Activated CD8-positive, alpha-beta T cell treated with anti-CD3 and anti-CD28 coated beads, Interleukin-2, amount 10 ng/mL, durations not matched to agents 7 days and 5 days (primary cell): ENCODE results near the gene ZDHHC12. TPM values are rescaled to one million over a fixed set of nuclear protein-coding genes. Genes with fewer than 3 reads are reported as not detected.
A peak's percentile ranks its signal among the peaks of the same experiment; 100 is the strongest.

Experiments
- ATAC-seq: fragments of 150-1000 bp; cut with Tn5 transposase; one replicate; pipeline ENCODE4 v1.10.0; 2021; ENCODE audit warnings: moderate library complexity
- CTCF ChIA-PET: fragments of 350-600 bp; sonication (Branson Sonifier 250); formaldehyde crosslinking; loops from one replicate; lab custom pipeline; 2021; ENCODE audit warnings: antibody characterized with exemption; lab: Charles Lee
- POLR2A ChIA-PET: fragments of 350-600 bp; sonication (Branson Sonifier 250); formaldehyde crosslinking; loops from one replicate; lab custom pipeline; 2021; ENCODE audit warnings: antibody characterized with exemption; lab: Charles Lee
- DNase-seq: peaks from one replicate; pipeline ENCODE4 v3.0.0-alpha.2; 2020
- H3K27ac Mint-ChIP-seq: one replicate; pipeline ENCODE4 v1.8.0; 2021; ENCODE audit warnings: mild to moderate bottlenecking, mixed read lengths
- H3K27me3 Mint-ChIP-seq: one replicate; pipeline ENCODE4 v1.8.0; 2021; ENCODE audit warnings: low read depth, mixed read lengths
- H3K36me3 Mint-ChIP-seq: one replicate; pipeline ENCODE4 v1.8.0; 2021; ENCODE audit warnings: low read depth, mixed read lengths
- H3K4me1 Mint-ChIP-seq: one replicate; pipeline ENCODE4 v1.8.0; 2021; ENCODE audit warnings: low read depth, mixed read lengths
- H3K4me3 Mint-ChIP-seq: one replicate; pipeline ENCODE4 v1.8.0; 2021; ENCODE audit warnings: mild to moderate bottlenecking, mixed read lengths
- H3K9me3 Mint-ChIP-seq: one replicate; pipeline ENCODE4 v1.8.0; 2022; ENCODE audit warnings: mixed read lengths; ENCODE audit not compliant: insufficient read depth
- total RNA-seq, 2 experiments: library from RNA; stranded (reverse); gene quantifications; one replicate each; pipeline ENCODE4 v1.2.3, GENCODE V29; 2021

ZDHHC12 gene, protein sequence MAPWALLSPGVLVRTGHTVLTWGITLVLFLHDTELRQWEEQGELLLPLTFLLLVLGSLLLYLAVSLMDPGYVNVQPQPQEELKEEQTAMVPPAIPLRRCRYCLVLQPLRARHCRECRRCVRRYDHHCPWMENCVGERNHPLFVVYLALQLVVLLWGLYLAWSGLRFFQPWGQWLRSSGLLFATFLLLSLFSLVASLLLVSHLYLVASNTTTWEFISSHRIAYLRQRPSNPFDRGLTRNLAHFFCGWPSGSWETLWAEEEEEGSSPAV
- 10 to 100 TPM; 80.4 to 88.4 TPM for total RNA-seq

DNA sequence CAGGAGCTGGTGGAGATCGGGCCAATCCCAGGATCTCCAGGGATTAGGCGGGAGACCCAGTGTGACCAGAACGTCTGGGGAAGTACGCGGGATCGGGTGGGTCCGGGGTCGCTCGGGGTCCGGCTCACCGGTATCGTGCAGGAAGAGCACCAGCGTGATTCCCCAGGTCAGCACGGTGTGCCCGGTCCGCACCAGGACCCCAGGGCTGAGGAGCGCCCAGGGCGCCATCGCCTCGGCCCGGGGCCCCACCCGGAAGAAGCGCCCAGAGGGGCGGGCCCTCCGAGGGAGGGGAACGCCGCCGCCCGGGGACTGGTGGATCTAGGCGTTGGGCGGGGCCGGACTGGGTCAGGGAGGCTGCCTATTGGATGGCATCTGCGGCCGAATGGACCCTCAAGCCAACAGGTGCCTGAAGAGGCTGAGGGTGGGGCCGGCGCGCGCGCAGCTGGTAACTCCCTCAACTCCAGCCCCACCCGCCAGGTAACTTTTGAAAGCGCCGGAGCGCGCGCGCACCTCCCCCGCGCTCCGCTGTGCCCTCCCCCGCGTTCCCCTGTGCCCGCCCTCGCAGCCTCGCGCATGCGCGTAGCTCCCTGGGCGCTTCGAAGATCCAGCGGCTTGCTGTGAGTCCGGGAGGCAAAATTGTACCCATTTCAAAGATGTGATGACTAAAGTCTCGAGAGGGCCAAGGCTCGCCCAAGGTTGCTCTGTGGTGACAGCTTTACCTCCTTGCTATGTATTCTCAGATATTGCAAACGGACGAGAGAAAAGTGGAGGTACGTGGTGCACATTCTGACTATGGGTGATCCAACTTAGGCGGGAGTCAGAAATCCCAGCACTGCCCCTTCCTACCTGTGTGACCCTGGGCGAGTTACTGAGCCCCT, at the start of gene ZDHHC12:
TSS of gene ZDHHC12 (minus strand) at position 262 of the 878 bp plus-strand sequence. CDS start at position 228, 34 bp downstream.
- DNase-seq: peak; percentile 100

DNA sequence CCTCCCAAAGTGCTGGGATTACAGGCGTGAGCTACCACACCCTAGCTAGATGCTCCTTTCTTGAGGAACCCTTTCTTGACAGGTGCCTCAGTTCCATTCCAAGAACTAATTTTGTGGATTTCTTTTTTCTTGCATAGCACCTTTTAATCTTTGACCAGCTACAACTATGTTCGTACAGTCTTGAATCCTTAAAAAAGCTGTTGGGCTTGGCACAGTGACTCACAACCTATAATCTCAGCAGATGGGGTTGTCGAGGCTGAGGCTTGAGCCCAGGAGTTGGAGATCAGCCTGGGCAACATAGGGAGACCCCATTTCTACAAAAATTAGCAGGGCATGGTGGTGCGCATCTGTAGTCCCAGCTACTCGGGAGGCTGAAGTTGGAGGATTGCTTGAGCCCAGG, 49.1 kb upstream of the ZDHHC12 start:
- ChIA-PET CTCF (interaction anchor here (0.9 to 2.5 kb wide), 2 partner anchors 45 to 71 kb away, joined by 4 to 13 read pairs; partner anchors contain the start of genes ENDOG and PKN3), POLR2A (interaction anchor here (1.2 to 2.2 kb wide), 2 partner anchors 15 to 57 kb away, joined by 6 to 7 read pairs; partner anchors contain the start of gene SPOUT1)
- ATAC-seq (no peak), DNase-seq (no peak)
- no peaks in the 10 kb centered on the region for H3K27me3 Mint-ChIP-seq
- H3K27ac Mint-ChIP-seq: no peak overlapping the region
- no peaks in the 10 kb centered on the region for H3K36me3 Mint-ChIP-seq
- H3K4me1 Mint-ChIP-seq: peaks cover 21% of the 10 kb centered on the region
- peaks cover 4% of the 10 kb centered on the region for H3K9me3 Mint-ChIP-seq
- H3K4me3 Mint-ChIP-seq: peak overlapping the region; percentile 8

More for the DNA sequence above, at the start of gene ZDHHC12:
- Mint-ChIP-seq H3K4me3 (peak within 1 kb of the TSS; percentile 97), H3K27me3 (no peaks in the 10 kb centered on the region), H3K36me3 (peaks cover 46% of the 10 kb centered on the region), H3K27ac (peak within 1 kb of the TSS; percentile 95), H3K4me1 (peaks cover 52% of the 10 kb centered on the region), H3K9me3 (no peaks in the 10 kb centered on the region)
- POLR2A ChIA-PET: interaction anchor here (0.8 to 1.7 kb wide), 13 partner anchors 27 to 219 kb away, joined by 3 to 8 read pairs (median 4); partner anchors contain the start of genes ENDOG, GLE1, SET and SPTAN1
- CTCF ChIA-PET: interaction anchor here (0.7 to 2.8 kb wide), 5 partner anchors 22 to 900 kb away, joined by 3 to 13 read pairs (median 4); partner anchors contain the start of genes ENDOG, PKN3 and SET
- ATAC-seq: peak; percentile 99

DNA sequence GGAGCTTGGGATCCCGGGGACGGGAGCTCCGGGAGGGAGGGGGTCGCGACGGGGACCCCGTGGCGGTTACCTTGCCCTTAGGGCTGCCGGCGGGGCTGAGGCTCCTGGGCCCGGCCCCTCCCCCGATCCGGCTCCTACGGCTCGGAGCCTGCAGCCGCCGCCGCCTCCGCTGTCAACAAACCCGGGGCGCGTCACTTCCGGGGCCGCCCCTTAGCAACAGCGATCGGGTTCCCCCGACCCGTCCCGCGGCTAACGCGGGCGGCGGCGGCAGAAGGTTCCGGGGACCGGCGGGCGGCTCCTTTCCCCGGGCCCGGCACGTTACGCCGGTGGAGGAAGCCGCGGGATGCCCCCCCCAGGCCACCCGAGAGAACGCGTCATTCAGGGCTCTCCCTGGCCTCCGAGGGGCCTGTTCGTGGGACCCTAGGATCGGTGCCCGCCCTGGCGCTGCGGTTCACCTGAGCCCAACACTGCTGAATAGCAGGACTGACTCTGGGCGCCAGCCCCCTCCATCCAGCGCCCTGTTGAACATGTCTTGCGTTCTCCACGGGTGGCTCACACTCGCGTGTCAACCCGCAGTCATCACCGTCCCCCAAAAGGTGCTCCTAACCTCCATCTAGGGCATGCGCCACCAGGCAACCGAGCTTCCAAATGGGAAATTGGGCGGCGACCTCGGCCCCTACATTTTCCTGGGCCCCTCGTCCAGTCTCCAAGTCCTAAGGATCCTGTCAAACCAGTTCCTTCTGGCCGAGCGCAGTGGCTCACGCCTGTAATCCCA, 48.0 kb upstream of the ZDHHC12 start, which contains the start of gene ZER1:
TSS of gene ZER1 (minus strand) at position 183 of the 775 bp plus-strand sequence. CDS start 16,362 bp downstream, outside the sequence.
- POLR2A ChIA-PET: interaction anchor here (0.6 to 2.2 kb wide), 8 partner anchors 10 to 178 kb away, joined by 3 to 10 read pairs (median 5); partner anchors contain the start of genes SPOUT1 and ZDHHC12
- ATAC-seq: peak; percentile 95

DNA sequence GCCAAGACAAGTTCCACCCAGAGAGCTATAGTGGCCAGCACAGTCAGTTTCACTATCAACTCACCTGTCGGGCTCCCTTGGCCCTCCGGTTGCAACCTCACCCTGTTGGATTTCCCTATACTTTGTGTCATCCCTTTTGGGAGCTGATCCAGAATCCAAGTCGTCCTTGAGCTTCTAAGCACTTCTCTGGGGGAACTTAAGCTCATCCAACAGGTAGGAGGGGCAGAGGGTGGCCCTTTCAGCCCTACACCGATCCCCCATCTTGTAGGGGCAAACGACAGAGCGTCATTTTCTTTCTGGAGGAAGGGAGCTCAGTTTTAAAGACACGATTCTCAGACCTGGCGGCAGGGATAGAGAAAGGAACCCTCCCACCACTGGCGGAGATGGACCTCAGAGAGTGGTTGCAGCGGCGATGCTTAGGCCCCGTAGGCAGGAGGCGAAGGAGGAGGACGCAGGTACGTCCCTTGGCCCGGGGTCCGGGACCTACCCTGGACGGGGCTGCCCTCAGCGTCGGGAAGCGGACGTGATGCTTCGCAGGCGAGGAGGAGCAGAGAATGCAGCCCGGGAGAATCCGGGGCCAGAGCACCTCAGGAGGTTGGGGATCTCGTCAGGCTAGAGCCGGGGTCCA, 47.3 kb upstream of the ZDHHC12 start:
- no peaks in the 10 kb centered on the region for H3K9me3 Mint-ChIP-seq
- peak overlapping the region; percentile 94 for H3K4me3 Mint-ChIP-seq
- DNase-seq (peak; percentile 38), ATAC-seq (peak; percentile 46)
- ChIA-PET POLR2A (interaction anchor here (0.6 to 2.2 kb wide), 7 partner anchors 10 to 178 kb away, joined by 3 to 10 read pairs (median 4); partner anchors contain the start of genes SPOUT1 and ZDHHC12), CTCF (interaction anchor here (1.0 to 2.5 kb wide), 5 partner anchors 17 to 86 kb away, joined by 3 to 13 read pairs (median 8); partner anchors contain the start of genes ENDOG and PKN3)
- no peaks in the 10 kb centered on the region for H3K27me3 Mint-ChIP-seq
- peaks cover 21% of the 10 kb centered on the region for H3K4me1 Mint-ChIP-seq
- H3K27ac Mint-ChIP-seq: peak overlapping the region; percentile 95
- no peaks in the 10 kb centered on the region for H3K36me3 Mint-ChIP-seq

More for the DNA sequence above, 48.0 kb upstream of the ZDHHC12 start, which contains the start of gene ZER1:
- H3K36me3 Mint-ChIP-seq: no peaks in the 10 kb centered on the region
- peak within 1 kb of the TSS; percentile 94 for H3K4me3 Mint-ChIP-seq
- peaks cover 21% of the 10 kb centered on the region for H3K4me1 Mint-ChIP-seq
- H3K27me3 Mint-ChIP-seq: no peaks in the 10 kb centered on the region
- H3K27ac Mint-ChIP-seq: peak within 1 kb of the TSS; percentile 95
- CTCF ChIA-PET: interaction anchor here (1.0 to 2.5 kb wide), 5 partner anchors 16 to 87 kb away, joined by 3 to 13 read pairs (median 8); partner anchors contain the start of genes ENDOG and PKN3
- peak; percentile 94 for DNase-seq
- peaks cover 3% of the 10 kb centered on the region for H3K9me3 Mint-ChIP-seq

DNA sequence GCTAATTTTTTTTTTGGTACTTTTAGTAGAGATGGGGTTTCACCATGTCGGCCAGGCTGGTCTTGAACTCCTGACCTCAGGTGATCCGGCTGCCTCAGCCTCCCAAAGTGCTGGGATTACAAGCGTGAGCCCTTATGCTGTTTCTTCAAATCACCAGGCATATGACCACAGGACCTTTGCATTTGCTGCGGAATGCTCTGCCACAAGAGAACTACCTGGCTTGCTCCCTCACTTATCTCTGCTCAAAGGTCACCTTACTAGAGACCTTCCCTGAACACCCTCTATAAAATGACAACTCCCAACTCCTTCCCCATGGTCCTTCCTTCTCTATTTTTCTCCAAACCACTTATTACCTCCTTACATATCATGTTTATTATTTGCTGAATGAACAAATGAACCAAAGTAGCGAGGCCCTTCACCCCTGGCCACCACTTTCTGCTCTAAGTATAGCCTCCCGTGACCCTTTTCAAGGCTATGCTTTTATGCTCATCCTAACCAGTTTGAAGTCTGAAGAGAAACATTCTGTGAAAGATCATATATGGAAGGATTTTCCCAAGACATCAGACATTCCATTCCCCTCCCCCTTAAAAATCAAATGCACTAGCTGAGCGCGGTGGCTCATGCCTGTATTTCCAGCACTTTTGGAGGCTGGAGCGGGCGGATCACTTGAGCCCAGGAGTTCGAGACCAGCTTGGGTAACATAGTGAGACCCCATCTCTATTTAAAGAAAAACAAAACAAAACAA, 46.5 kb upstream of the ZDHHC12 start:
- H3K9me3 Mint-ChIP-seq: no peaks in the 10 kb centered on the region
- no peaks in the 10 kb centered on the region for H3K27me3 Mint-ChIP-seq
- peak overlapping the region; percentile 95 for H3K27ac Mint-ChIP-seq
- ChIA-PET POLR2A (interaction anchor here (0.8 to 1.3 kb wide), 4 partner anchors 18 to 81 kb away, joined by 3 to 10 read pairs (median 6); partner anchors contain the start of gene ZDHHC12), CTCF (interaction anchor here (1.0 to 2.5 kb wide), 5 partner anchors 18 to 86 kb away, joined by 3 to 13 read pairs (median 8); partner anchors contain the start of genes ENDOG and PKN3)
- DNase-seq (no peak), ATAC-seq (no peak)
- peak overlapping the region; percentile 94 for H3K4me3 Mint-ChIP-seq
- H3K4me1 Mint-ChIP-seq: peaks cover 21% of the 10 kb centered on the region
- H3K36me3 Mint-ChIP-seq: no peaks in the 10 kb centered on the region

DNA sequence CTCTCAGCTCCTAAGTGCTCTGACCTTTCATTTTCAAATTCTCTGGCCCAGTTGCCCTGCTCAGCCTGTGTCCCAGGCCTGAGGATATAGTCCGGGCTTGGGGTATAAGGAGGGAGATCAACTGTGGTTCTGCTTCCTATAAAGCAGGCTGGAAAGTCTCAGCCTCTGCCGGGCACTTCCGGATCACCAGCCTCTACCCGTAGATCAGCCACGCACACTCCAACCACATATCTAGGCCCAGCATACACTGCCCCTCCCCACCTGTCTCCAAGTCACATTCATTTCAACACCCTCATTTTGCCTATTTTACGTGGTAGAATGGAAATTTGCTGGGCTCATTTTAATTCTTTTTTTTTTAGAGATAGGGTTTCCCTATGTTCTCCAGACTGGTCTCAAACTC, 44.7 kb upstream of the ZDHHC12 start:
- ChIA-PET POLR2A (interaction anchor here (1.9 kb wide), 1 partner anchor 50 kb away, joined by 5 read pairs; the partner anchor contains the start of gene ENDOG), CTCF (no interaction called here)
- ATAC-seq (no peak), DNase-seq (no peak)
- no peaks in the 10 kb centered on the region for H3K36me3 Mint-ChIP-seq
- no peaks in the 10 kb centered on the region for H3K9me3 Mint-ChIP-seq
- H3K4me1 Mint-ChIP-seq: peaks cover 21% of the 10 kb centered on the region
- H3K4me3 Mint-ChIP-seq: no peak overlapping the region
- no peaks in the 10 kb centered on the region for H3K27me3 Mint-ChIP-seq
- no peak overlapping the region for H3K27ac Mint-ChIP-seq

DNA sequence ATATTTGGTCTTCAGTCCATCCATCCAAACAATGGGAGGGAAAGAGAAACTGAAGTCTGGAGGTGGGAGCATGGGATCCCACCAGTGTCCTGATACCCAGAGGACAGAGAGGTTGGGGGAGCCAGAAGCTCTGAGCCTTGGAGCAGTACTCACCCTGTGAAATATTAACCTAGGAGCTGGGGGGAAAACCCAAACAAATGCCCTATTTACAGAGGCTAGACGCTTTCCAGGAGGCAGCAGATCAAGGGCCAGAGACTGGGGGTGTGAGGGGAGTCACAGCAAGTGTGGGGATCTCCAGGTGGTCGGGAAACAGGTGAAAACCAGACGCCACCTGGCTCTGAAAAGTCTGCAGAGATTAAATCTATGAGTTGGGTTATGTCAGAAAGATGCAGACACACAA, 41.6 kb upstream of the ZDHHC12 start:
- no peaks in the 10 kb centered on the region for H3K36me3 Mint-ChIP-seq
- ChIA-PET POLR2A (no interaction called here), CTCF (no interaction called here)
- H3K9me3 Mint-ChIP-seq: no peaks in the 10 kb centered on the region
- DNase-seq (no peak), ATAC-seq (no peak)
- H3K4me1 Mint-ChIP-seq: peaks cover 8% of the 10 kb centered on the region
- no peaks in the 10 kb centered on the region for H3K27me3 Mint-ChIP-seq
- no peak overlapping the region for H3K4me3 Mint-ChIP-seq
- H3K27ac Mint-ChIP-seq: no peak overlapping the region

DNA sequence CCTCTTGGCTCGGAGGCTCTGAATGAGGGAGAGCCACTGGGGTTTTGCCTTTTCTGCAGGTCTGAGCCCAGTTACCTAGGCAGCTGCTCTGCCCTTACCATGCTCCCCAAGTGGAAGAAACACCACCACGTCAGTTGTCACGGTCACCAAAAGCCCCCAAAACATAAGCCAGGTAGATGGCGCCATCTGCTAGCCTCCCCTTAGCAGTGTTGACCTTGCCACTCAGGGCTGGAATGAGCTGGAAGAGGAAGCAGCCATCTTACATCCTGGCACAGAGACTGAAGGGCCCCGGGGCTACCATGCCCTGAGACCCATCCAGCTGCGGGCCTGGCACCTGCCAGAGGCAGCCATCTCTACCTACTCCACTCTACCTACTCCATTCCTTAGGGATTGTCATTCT, 40.4 kb upstream of the ZDHHC12 start:
- CTCF ChIA-PET: no interaction called here
- Mint-ChIP-seq H3K27me3 (no peaks in the 10 kb centered on the region), H3K27ac (peak overlapping the region; percentile 66), H3K4me3 (no peak overlapping the region), H3K4me1 (peaks cover 2% of the 10 kb centered on the region), H3K36me3 (no peaks in the 10 kb centered on the region), H3K9me3 (no peaks in the 10 kb centered on the region)
- peak; percentile 23 for DNase-seq
- ATAC-seq: peak; percentile 27
- POLR2A ChIA-PET: interaction anchor here (0.5 to 0.9 kb wide), 3 partner anchors 68 to 114 kb away, joined by 3 read pairs; no protein-coding TSS in a partner anchor

DNA sequence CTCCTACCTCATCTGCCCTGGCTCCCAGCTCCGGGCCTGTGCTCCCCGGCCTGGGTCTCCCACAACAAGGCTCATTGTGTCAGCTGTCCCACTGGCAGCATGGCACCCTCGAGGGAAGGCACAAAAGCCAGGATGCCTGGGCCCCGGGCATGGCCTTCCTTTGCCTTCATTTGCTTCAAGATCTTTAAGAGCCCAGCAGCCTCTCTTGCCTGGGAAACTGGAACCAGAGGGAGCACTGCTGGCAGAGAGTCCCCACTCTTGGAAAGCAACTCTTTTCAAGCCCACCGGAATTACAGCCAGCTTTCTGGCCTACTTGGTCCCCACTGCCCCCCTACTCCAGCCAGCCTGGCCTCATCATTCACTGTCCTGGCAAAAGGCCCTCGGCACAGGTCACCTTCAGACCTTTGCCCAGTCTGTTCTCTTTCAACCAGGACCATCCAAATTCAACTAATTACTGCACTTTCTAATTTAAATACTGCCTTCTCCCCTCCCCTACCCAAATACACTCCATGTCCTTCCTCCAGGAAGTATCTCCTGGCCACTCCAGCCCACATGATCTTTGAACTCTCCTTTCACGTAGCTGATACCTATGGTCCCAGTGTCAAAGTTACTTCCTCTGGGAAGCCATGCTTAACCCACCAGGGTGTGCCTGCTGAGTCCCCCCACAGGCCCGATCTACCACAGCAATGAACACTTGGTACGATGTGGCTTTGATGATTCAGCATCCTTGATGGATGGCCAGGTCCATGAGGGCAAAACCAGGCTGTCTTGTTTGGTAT, 38.9 kb upstream of the ZDHHC12 start:
- Mint-ChIP-seq H3K4me3 (no peak overlapping the region), H3K27me3 (no peaks in the 10 kb centered on the region), H3K36me3 (no peaks in the 10 kb centered on the region), H3K9me3 (no peaks in the 10 kb centered on the region), H3K27ac (no peak overlapping the region), H3K4me1 (no peaks in the 10 kb centered on the region)
- no peak for DNase-seq
- no peak for ATAC-seq
- ChIA-PET CTCF (no interaction called here), POLR2A (no interaction called here)
